ENCODE measurements around the gene GABBR2. TPM values are rescaled to one million over a fixed set of nuclear protein-coding genes. Genes with fewer than 3 reads are reported as not detected.

GABBR2 gene
- polyA plus RNA-seq, 1 donor (not counting 4 experiments of a cell fraction or from before 2014, with no cell fraction given): 0.01 TPM

GRCh38 chr9:98652302-98652701 is 56.4 kb downstream of the GABBR2 start:
- Histone ChIP-seq H3K9me3 (ENCODE audit: control insufficient read depth, low read depth, low read length) (no peaks in the 10 kb centered on the region), H3K27ac (ENCODE audit: control insufficient read depth, insufficient read depth, low read length) (no peak overlapping the region), H4K20me1 (ENCODE audit: control insufficient read depth, extremely low read depth, insufficient read depth, low read length) (no peaks in the 10 kb centered on the region), H3K36me3 (ENCODE audit: control insufficient read depth in 2 of 2, extremely low read depth in 1 of 2, insufficient read depth in 2 of 2, low read length in 2 of 2) (no peaks in the 10 kb centered on the region), H3K4me3 (ENCODE audit: control insufficient read depth in 2 of 3, extremely low read depth in 1 of 3, insufficient read depth in 2 of 3, low read depth in 1 of 3, low read length in 3 of 3) (no peak overlapping the region), H3K79me2 (ENCODE audit: control insufficient read depth, insufficient read depth, low read length) (no peaks in the 10 kb centered on the region), H3K27me3 (ENCODE audit: control insufficient read depth, extremely low read depth, insufficient read depth, low read length) (no peaks in the 10 kb centered on the region), H3K9ac (ENCODE audit: control insufficient read depth, extremely low read depth, insufficient read depth, low read length) (no peak overlapping the region), H3K4me2 (ENCODE audit: control insufficient read depth, extremely low read depth, insufficient read depth, low read depth, low read length) (no peak overlapping the region), H3K4me1 (ENCODE audit: control insufficient read depth, extremely low read depth, insufficient read depth, low read length) (no peaks in the 10 kb centered on the region), H3K9me1 (ENCODE audit: control insufficient read depth, extremely low read depth, insufficient read depth, low read length) (no peaks in the 10 kb centered on the region), H2AFZ (ENCODE audit: control insufficient read depth, low read length) (no peak overlapping the region)
- FAIRE-seq (no peak), DNase-seq (ENCODE audit: low read depth, low spot score) (no peak)
- TF ChIP-seq CTCF (optimal IDR thresholded peaks at IDR 0.05 in 1 of 3, IDR thresholded peaks at IDR 0.05 in 1 of 3, conservative IDR thresholded peaks at IDR 0.05 in 1 of 3; ENCODE audit: extremely low read depth in 1 of 3, insufficient read depth in 2 of 3, low read length in 3 of 3) (no peak), EZH2 (IDR thresholded peaks at IDR 0.05; ENCODE audit: low read length) (no peak)
- dilution Hi-C loops (cut with MboI; ENCODE audit: extremely low pct_ligation_motif_present, low sequenced_read_pairs): no loop called here

- H3K9me3 ChIP-seq (ENCODE audit: control insufficient read depth, low read depth, low read length): no peaks in the 10 kb centered on the region
- dilution Hi-C loops (cut with MboI; ENCODE audit: extremely low pct_ligation_motif_present, low sequenced_read_pairs): no loop called here
- no peak overlapping the region for H3K27ac ChIP-seq (ENCODE audit: control insufficient read depth, insufficient read depth, low read length)
- no peaks in the 10 kb centered on the region for H3K9me1 ChIP-seq (ENCODE audit: control insufficient read depth, extremely low read depth, insufficient read depth, low read length)
- DNase-seq (ENCODE audit: low read depth, low spot score): no peak
- no peaks in the 10 kb centered on the region for H3K36me3 ChIP-seq (ENCODE audit: control insufficient read depth in 2 of 2, extremely low read depth in 1 of 2, insufficient read depth in 2 of 2, low read length in 2 of 2)
- no peak for TF ChIP-seq EZH2 (IDR thresholded peaks at IDR 0.05; ENCODE audit: low read length)
- no peak for TF ChIP-seq CTCF (optimal IDR thresholded peaks at IDR 0.05 in 1 of 3, IDR thresholded peaks at IDR 0.05 in 1 of 3, conservative IDR thresholded peaks at IDR 0.05 in 1 of 3; ENCODE audit: extremely low read depth in 1 of 3, insufficient read depth in 2 of 3, low read length in 3 of 3)
- no peak overlapping the region for H3K9ac ChIP-seq (ENCODE audit: control insufficient read depth, extremely low read depth, insufficient read depth, low read length)
- no peak overlapping the region for H3K4me3 ChIP-seq (ENCODE audit: control insufficient read depth in 2 of 3, extremely low read depth in 1 of 3, insufficient read depth in 2 of 3, low read depth in 1 of 3, low read length in 3 of 3)
- H3K4me2 ChIP-seq (ENCODE audit: control insufficient read depth, extremely low read depth, insufficient read depth, low read depth, low read length): no peak overlapping the region
- H3K79me2 ChIP-seq (ENCODE audit: control insufficient read depth, insufficient read depth, low read length): no peaks in the 10 kb centered on the region
- no peaks in the 10 kb centered on the region for H3K4me1 ChIP-seq (ENCODE audit: control insufficient read depth, extremely low read depth, insufficient read depth, low read length)
- no peak for FAIRE-seq
- H3K27me3 ChIP-seq (ENCODE audit: control insufficient read depth, extremely low read depth, insufficient read depth, low read length): peaks cover 17% of the 10 kb centered on the region
- no peaks in the 10 kb centered on the region for H4K20me1 ChIP-seq (ENCODE audit: control insufficient read depth, extremely low read depth, insufficient read depth, low read length)
- H2AFZ ChIP-seq (ENCODE audit: control insufficient read depth, low read length): no peak overlapping the region
These were observed 61.5 kb downstream of the GABBR2 start for GRCh38 chr9:98647236-98647635.
